Osteocyte (in vitro differentiated cells): ENCODE results near the gene TRIM59. TPM values are rescaled to one million over a fixed set of nuclear protein-coding genes. Genes with fewer than 3 reads are reported as not detected.

Experiments used
- DNase-seq: peaks from one replicate; pipeline ENCODE4 v3.0.0; 2021; ENCODE audit warnings: mixed read lengths; ENCODE audit not compliant: unreplicated experiment; ENCODE audit errors: extremely low spot score
- H3K27ac Mint-ChIP-seq: one replicate; pipeline ENCODE4 v1.8.0; 2021; ENCODE audit warnings: mild to moderate bottlenecking, mixed read lengths; ENCODE audit not compliant: unreplicated experiment
- H3K27me3 Mint-ChIP-seq: one replicate; pipeline ENCODE4 v1.8.0; 2021; ENCODE audit warnings: mixed read lengths; ENCODE audit not compliant: unreplicated experiment
- H3K36me3 Mint-ChIP-seq: one replicate; pipeline ENCODE4 v1.8.0; 2021; ENCODE audit warnings: mixed read lengths; ENCODE audit not compliant: unreplicated experiment
- H3K4me1 Mint-ChIP-seq: one replicate; pipeline ENCODE4 v1.8.0; 2021; ENCODE audit warnings: mixed read lengths; ENCODE audit not compliant: unreplicated experiment
- H3K4me3 Mint-ChIP-seq: one replicate; pipeline ENCODE4 v1.8.0; 2021; ENCODE audit warnings: mild to moderate bottlenecking, moderate library complexity, mixed read lengths; ENCODE audit not compliant: unreplicated experiment
- H3K9me3 Mint-ChIP-seq: one replicate; pipeline ENCODE4 v1.8.0; 2021; ENCODE audit warnings: mixed read lengths; ENCODE audit not compliant: unreplicated experiment
- total RNA-seq: library from RNA; stranded (reverse); gene quantifications from 2 replicates; pipeline ENCODE4 v1.2.1, GENCODE V29; 2021
- TF ChIP-seq, protein P1 (sequence below): fragments of 200-600 bp; sonication (generic); IDR thresholded peaks from 2 replicates; pipeline ENCODE4 v1.5.0; 2021; ENCODE audit warnings: antibody characterized with exemption, mild to moderate bottlenecking, moderate library complexity

Gene TRIM59
- total RNA-seq, 1 donor from 2014 or later, result 36.0 TPM

DNA sequence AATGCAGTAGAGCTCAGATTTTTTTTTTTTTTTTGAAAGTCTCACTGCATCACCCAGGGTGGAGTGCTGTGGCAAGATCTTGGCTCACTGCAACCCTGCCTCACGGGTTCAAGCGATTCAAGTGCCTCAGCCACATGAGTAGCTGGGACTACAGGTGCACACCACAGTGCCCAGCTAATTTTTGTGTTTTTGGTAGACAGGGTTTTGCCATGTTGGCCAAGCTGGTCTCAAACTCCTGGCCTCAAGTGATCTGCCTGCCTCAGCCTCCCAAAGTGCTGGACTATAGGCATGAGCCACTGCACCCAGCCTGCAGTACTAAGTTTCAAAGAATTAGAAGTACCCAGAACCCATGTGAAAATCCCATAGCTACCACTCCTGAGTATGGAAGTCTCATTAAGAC is 14.5 kb downstream of the TRIM59 start:
- TF ChIP-seq, protein P1, sequence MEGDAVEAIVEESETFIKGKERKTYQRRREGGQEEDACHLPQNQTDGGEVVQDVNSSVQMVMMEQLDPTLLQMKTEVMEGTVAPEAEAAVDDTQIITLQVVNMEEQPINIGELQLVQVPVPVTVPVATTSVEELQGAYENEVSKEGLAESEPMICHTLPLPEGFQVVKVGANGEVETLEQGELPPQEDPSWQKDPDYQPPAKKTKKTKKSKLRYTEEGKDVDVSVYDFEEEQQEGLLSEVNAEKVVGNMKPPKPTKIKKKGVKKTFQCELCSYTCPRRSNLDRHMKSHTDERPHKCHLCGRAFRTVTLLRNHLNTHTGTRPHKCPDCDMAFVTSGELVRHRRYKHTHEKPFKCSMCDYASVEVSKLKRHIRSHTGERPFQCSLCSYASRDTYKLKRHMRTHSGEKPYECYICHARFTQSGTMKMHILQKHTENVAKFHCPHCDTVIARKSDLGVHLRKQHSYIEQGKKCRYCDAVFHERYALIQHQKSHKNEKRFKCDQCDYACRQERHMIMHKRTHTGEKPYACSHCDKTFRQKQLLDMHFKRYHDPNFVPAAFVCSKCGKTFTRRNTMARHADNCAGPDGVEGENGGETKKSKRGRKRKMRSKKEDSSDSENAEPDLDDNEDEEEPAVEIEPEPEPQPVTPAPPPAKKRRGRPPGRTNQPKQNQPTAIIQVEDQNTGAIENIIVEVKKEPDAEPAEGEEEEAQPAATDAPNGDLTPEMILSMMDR, result no peak
- Mint-ChIP-seq H3K9me3 (peaks cover 4% of the 10 kb centered on the region), H3K27ac (peak overlapping the region; percentile 52), H3K27me3 (no peaks in the 10 kb centered on the region), H3K4me3 (no peak overlapping the region), H3K36me3 (peaks cover 57% of the 10 kb centered on the region), H3K4me1 (peaks cover 25% of the 10 kb centered on the region)
- no peak for DNase-seq

DNA sequence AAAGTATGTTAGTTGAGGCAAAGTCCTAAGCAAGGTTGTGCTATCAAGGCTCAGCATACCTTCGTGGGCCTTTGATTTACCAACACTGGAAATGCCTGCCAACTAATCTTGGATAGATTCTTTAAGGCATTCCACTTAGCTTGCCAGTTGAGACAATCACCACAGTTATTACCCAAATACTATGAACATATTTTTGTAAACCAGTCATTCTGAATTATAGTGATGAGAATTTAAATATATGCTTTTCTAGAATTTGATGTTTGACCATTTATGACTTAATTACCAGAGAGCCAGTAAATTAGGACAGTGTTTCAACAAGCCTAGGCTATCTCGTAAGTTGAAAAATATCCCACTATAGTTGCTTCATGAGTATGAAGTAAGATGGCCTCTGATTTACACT is 15.5 kb downstream of the TRIM59 start:
- H3K4me1 Mint-ChIP-seq, result peaks cover 19% of the 10 kb centered on the region
- H3K27ac Mint-ChIP-seq, result no peak overlapping the region
- H3K4me3 Mint-ChIP-seq, result no peak overlapping the region
- H3K27me3 Mint-ChIP-seq, result no peaks in the 10 kb centered on the region
- H3K9me3 Mint-ChIP-seq, result no peaks in the 10 kb centered on the region
- TF ChIP-seq, protein P1, result no peak
- DNase-seq, result no peak
- H3K36me3 Mint-ChIP-seq, result peaks cover 49% of the 10 kb centered on the region

DNA sequence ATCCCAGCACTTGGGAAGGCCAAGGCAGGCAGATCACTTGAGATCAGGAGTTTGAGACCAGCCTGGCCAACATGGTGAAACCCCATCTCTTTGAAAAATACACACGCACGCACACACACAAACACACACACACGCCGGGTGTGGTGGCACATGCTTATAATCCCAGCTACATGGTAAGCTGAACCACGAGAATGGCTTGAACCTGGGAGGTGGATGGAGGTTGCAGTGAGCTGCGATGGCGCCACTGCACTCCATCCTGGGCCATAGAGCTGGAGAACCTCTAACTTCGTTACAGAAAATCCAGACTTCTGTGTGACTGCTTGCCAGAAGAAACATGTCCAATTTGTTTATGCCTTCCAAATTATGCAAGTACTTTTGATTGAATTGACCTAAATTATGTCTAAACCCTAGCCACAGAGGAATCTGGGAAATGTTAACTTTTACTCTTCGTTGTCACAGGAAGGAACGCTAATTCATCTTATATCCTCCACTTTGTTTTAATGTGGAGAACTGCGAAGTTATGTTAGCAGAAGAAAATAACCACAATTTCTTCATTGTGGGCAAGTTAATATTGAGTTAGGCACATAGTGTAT is 21.7 kb downstream of the TRIM59 start:
- TF ChIP-seq, protein P1, result no peak
- no peaks in the 10 kb centered on the region for H3K9me3 Mint-ChIP-seq
- H3K27ac Mint-ChIP-seq, result no peak overlapping the region
- H3K27me3 Mint-ChIP-seq, result no peaks in the 10 kb centered on the region
- DNase-seq, result no peak
- peaks cover 51% of the 10 kb centered on the region for H3K36me3 Mint-ChIP-seq
- H3K4me1 Mint-ChIP-seq, result peaks cover 2% of the 10 kb centered on the region
- H3K4me3 Mint-ChIP-seq, result no peak overlapping the region

DNA sequence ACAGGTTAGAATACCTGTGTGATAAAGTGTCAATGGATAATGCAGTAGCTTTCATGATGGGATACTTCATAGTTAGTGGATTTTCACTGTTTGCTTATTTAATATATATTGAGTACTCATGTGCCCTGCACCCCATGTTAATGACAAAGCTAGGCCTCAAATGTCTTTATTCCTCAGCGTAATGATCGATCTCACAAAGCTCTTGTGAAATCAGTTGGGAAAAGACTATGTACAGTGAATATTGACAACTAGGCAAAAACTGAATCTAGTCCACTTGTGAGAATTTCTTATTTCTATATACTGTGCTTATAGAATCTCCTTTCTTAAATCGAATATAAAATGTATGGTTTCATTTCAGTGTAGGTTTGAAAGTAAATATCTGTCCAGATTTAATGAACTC is 32.3 kb downstream of the TRIM59 start:
- peaks cover 16% of the 10 kb centered on the region for H3K4me1 Mint-ChIP-seq
- DNase-seq, result no peak
- H3K27ac Mint-ChIP-seq, result peak overlapping the region; percentile 35
- TF ChIP-seq, protein P1, result no peak
- H3K27me3 Mint-ChIP-seq, result no peaks in the 10 kb centered on the region
- H3K4me3 Mint-ChIP-seq, result no peak overlapping the region
- no peaks in the 10 kb centered on the region for H3K9me3 Mint-ChIP-seq
- H3K36me3 Mint-ChIP-seq, result peaks cover 31% of the 10 kb centered on the region

DNA sequence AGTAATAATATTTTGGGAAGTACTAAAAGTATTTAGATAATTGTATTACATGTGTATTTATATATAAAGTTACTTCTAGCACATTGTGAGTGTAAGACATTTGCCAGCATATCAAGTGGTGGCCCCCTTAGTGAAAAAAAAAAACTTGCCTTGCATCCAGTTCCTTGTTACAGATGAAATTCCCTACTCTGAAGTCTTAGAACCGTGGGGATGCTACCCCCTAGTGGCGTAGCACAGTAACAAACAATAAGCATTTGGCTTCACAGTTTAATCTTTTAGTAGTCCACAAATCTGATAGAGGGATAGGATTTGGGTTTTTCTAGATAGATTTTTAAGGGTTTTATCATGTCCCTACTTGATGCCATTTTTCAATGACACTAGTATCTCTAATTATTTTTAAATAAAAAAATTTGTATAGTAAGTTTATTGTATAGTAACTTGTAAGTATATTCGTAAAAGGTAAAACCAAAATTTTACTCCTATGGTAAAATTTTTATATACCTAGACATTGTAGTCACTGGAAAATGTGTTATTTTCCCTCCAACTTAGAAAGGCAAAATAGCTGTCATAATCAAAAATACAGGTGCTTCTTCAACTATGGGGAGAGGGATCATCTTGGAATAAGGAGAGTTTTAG is 35.9 kb downstream of the TRIM59 start:
- Mint-ChIP-seq H3K27me3 (no peaks in the 10 kb centered on the region), H3K4me3 (no peak overlapping the region), H3K36me3 (peaks cover 23% of the 10 kb centered on the region), H3K4me1 (peaks cover 29% of the 10 kb centered on the region), H3K9me3 (no peaks in the 10 kb centered on the region), H3K27ac (no peak overlapping the region)
- peak; percentile 89 for DNase-seq
- TF ChIP-seq, protein P1, result peak; percentile 91
